OCI-LY1 (cell line): Measurements from ENCODE around the gene MAP3K8.

Experiments used
- H2AFZ ChIP-seq: fragments of 200-600 bp; sonication (generic), shearing (Covaris generic); 2 replicates; pipeline ENCODE4 v1.6.0; 2014; ENCODE audit warnings: antibody characterized with exemption, mild to moderate bottlenecking, low read length
- H3F3A ChIP-seq: fragments of 200-600 bp; sonication (generic), shearing (Covaris generic); 2 replicates; pipeline ENCODE4 v1.6.0; 2014; ENCODE audit warnings: mild to moderate bottlenecking, antibody characterized with exemption, low read length, moderate library complexity; ENCODE audit not compliant: insufficient read depth
- H3K27ac ChIP-seq: fragments of 200-600 bp; sonication (generic); 2 replicates; pipeline ENCODE4 v1.5.1; 2014; ENCODE audit warnings: low read length, mixed run types, mild to moderate bottlenecking, low read depth; ENCODE audit not compliant: poor library complexity, severe bottlenecking
- H3K27me3 ChIP-seq: fragments of 200-600 bp; sonication (generic); 2 replicates; pipeline ENCODE4 v1.6.0; 2014; ENCODE audit warnings: antibody characterized with exemption, mild to moderate bottlenecking, low read length, moderate library complexity; ENCODE audit not compliant: insufficient read depth
- H3K36me3 ChIP-seq: fragments of 200-600 bp; sonication (generic); 2 replicates; pipeline ENCODE4 v1.6.1; 2014; ENCODE audit warnings: mild to moderate bottlenecking, antibody characterized with exemption, low read length, moderate library complexity, mixed read lengths; ENCODE audit not compliant: insufficient read depth
- H3K4me1 ChIP-seq: fragments of 200-600 bp; sonication (generic); 2 replicates; pipeline ENCODE4 v1.5.1; 2014; ENCODE audit warnings: mild to moderate bottlenecking, low read length, moderate library complexity; ENCODE audit not compliant: insufficient read depth, severe bottlenecking
- H3K4me2 ChIP-seq: fragments of 200-600 bp; sonication (generic), shearing (Covaris generic); 2 replicates; pipeline ENCODE4 v1.6.1; 2014; ENCODE audit warnings: low read length
- H3K4me3 ChIP-seq: fragments of 200-600 bp; sonication (generic); 2 replicates; pipeline ENCODE4 v1.5.1; 2014; ENCODE audit warnings: low read length, low read depth, mild to moderate bottlenecking, mixed read lengths; ENCODE audit not compliant: poor library complexity, severe bottlenecking
- H3K79me2 ChIP-seq: fragments of 200-600 bp; shearing (Covaris generic); 2 replicates; pipeline ENCODE4 v1.6.1; 2016; ENCODE audit warnings: mixed run types, low read length, mixed read lengths; ENCODE audit not compliant: insufficient read depth
- H3K9ac ChIP-seq: fragments of 200-600 bp; sonication (generic), shearing (Covaris generic); 2 replicates; pipeline ENCODE4 v1.6.1; 2014; ENCODE audit warnings: mild to moderate bottlenecking, low read length, mixed read lengths
- H3K9me2 ChIP-seq: fragments of 200-600 bp; sonication (generic), shearing (Covaris generic); 2 replicates; pipeline ENCODE4 v1.6.1; 2014; ENCODE audit warnings: low read depth, mild to moderate bottlenecking, low read length, mixed read lengths
- H3K9me3 ChIP-seq: fragments of 200-600 bp; shearing (Covaris generic); 2 replicates; pipeline ENCODE4 v1.6.1; 2014; ENCODE audit warnings: low read length, mixed read lengths
- H4K20me1 ChIP-seq: fragments of 200-600 bp; sonication (generic), shearing (Covaris generic); 2 replicates; pipeline ENCODE4 v1.6.0; 2016; ENCODE audit warnings: mild to moderate bottlenecking, low read length; ENCODE audit not compliant: insufficient read depth
- CTCF ChIP-seq: fragments of 200-600 bp; sonication (generic), shearing (Covaris generic); IDR thresholded peaks from 2 replicates; pipeline ENCODE4 v1.5.1; 2017; ENCODE audit warnings: mild to moderate bottlenecking, antibody characterized with exemption, low read length, moderate library complexity, mixed read lengths
- EZH2 ChIP-seq: fragments of 200-600 bp; sonication (generic), shearing (Covaris generic); IDR thresholded peaks from 2 replicates; pipeline ENCODE4 v1.8.0; 2017; ENCODE audit warnings: borderline replicate concordance, mixed run types, mild to moderate bottlenecking, antibody characterized with exemption, low read length, moderate library complexity, mixed read lengths

The MAP3K8 gene

GRCh38 chr10:30436191-30436611 is 2.2 kb downstream of the MAP3K8 start:
- no peak overlapping the region for H2AFZ ChIP-seq
- H3K27me3 ChIP-seq, result no peaks in the 10 kb centered on the region
- peak overlapping the region; percentile 71 for H3K27ac ChIP-seq
- no peaks in the 10 kb centered on the region for H3K9me2 ChIP-seq
- H3K4me2 ChIP-seq, result peak overlapping the region; percentile 57
- TF ChIP-seq CTCF (no peak), EZH2 (no peak)
- peaks cover 51% of the 10 kb centered on the region for H3K79me2 ChIP-seq
- no peaks in the 10 kb centered on the region for H4K20me1 ChIP-seq
- H3K9ac ChIP-seq, result peak overlapping the region; percentile 51; the same call in 1 of the 2 replicates
- no peaks in the 10 kb centered on the region for H3K9me3 ChIP-seq
- no peaks in the 10 kb centered on the region for H3F3A ChIP-seq
- H3K4me1 ChIP-seq, result peaks cover 57% of the 10 kb centered on the region
- peak overlapping the region; percentile 70 for H3K4me3 ChIP-seq
- peaks cover 31% of the 10 kb centered on the region for H3K36me3 ChIP-seq

- peak overlapping the region; percentile 71 for H3K27ac ChIP-seq
- peaks cover 54% of the 10 kb centered on the region for H3K4me1 ChIP-seq
- peaks cover 34% of the 10 kb centered on the region for H3K36me3 ChIP-seq
- peak overlapping the region; percentile 57 for H3K4me2 ChIP-seq
- H4K20me1 ChIP-seq, result no peaks in the 10 kb centered on the region
- H3K9me2 ChIP-seq, result no peaks in the 10 kb centered on the region
- H3K9ac ChIP-seq, result peak overlapping the region; percentile 31; the same call in 1 of the 2 replicates
- no peak overlapping the region for H2AFZ ChIP-seq
- peaks cover 51% of the 10 kb centered on the region for H3K79me2 ChIP-seq
- H3K27me3 ChIP-seq, result no peaks in the 10 kb centered on the region
- peak overlapping the region; percentile 70 for H3K4me3 ChIP-seq
- H3K9me3 ChIP-seq, result no peaks in the 10 kb centered on the region
- no peaks in the 10 kb centered on the region for H3F3A ChIP-seq
- TF ChIP-seq EZH2, result no peak
- TF ChIP-seq CTCF, result no peak
Observed at GRCh38 chr10:30436671-30437030, 2.7 kb downstream of the MAP3K8 start.

- Histone ChIP-seq H3K27ac (peak overlapping the region; percentile 71), H3K4me1 (peaks cover 54% of the 10 kb centered on the region), H3K36me3 (peaks cover 40% of the 10 kb centered on the region), H3K4me2 (peak overlapping the region; percentile 57), H3K79me2 (peaks cover 51% of the 10 kb centered on the region), H3K9ac (peak overlapping the region; percentile 31; the same call in 1 of the 2 replicates), H3K9me2 (no peaks in the 10 kb centered on the region), H4K20me1 (no peaks in the 10 kb centered on the region), H3K27me3 (no peaks in the 10 kb centered on the region), H3K9me3 (no peaks in the 10 kb centered on the region), H2AFZ (no peak overlapping the region), H3F3A (no peaks in the 10 kb centered on the region), H3K4me3 (peak overlapping the region; percentile 70)
- TF ChIP-seq EZH2, result no peak
- no peak for TF ChIP-seq CTCF
Observed at GRCh38 chr10:30437031-30437841, 3.3 kb downstream of the MAP3K8 start.
